ENCODE data around the gene TCF21.
A peak's percentile ranks its signal among the peaks of the same experiment; 100 is the strongest.

TCF21 gene

DNA sequence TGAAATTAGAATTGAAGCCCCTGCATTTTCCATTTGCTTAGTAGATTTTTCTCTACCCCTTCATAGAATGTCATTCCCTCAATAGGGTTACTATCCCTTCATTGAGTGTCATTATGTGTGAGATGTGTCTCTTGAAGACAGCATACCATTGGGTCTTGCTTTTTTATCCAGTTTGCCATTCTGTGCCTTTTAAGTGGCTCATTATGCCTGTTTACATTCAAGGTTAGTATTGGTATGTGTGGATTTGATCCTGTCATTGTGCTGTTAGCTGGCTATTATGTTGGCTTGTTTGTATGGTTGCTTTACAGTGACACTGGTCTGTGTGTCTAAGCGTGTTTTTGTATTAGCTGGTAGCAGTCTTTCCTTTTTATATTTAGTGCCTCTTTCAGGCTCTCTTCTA is 25.7 kb upstream of the TCF21 start:
- no peaks in the 10 kb centered on the region for H3K4me1 Mint-ChIP-seq
- H3K9me3 Mint-ChIP-seq = peaks cover 56% of the 10 kb centered on the region
- TF ChIP-seq, protein P1, sequence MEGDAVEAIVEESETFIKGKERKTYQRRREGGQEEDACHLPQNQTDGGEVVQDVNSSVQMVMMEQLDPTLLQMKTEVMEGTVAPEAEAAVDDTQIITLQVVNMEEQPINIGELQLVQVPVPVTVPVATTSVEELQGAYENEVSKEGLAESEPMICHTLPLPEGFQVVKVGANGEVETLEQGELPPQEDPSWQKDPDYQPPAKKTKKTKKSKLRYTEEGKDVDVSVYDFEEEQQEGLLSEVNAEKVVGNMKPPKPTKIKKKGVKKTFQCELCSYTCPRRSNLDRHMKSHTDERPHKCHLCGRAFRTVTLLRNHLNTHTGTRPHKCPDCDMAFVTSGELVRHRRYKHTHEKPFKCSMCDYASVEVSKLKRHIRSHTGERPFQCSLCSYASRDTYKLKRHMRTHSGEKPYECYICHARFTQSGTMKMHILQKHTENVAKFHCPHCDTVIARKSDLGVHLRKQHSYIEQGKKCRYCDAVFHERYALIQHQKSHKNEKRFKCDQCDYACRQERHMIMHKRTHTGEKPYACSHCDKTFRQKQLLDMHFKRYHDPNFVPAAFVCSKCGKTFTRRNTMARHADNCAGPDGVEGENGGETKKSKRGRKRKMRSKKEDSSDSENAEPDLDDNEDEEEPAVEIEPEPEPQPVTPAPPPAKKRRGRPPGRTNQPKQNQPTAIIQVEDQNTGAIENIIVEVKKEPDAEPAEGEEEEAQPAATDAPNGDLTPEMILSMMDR (IDR thresholded peaks at IDR 0.05; ENCODE audit: unreplicated experiment in 3 of 3) = no peak
- peaks cover 12% of the 10 kb centered on the region for H3K27me3 Mint-ChIP-seq (ENCODE audit: low read depth)
- H3K4me3 Mint-ChIP-seq = no peak overlapping the region
- H3K36me3 Mint-ChIP-seq (ENCODE audit: low read depth) = peaks cover 17% of the 10 kb centered on the region
- H3K27ac Mint-ChIP-seq = no peak overlapping the region

- Mint-ChIP-seq H3K36me3 (ENCODE audit: low read depth) (peaks cover 20% of the 10 kb centered on the region), H3K9me3 (peaks cover 48% of the 10 kb centered on the region)
Measured at GRCh38 chr6:133865680-133866079, 23.2 kb upstream of the TCF21 start.

DNA sequence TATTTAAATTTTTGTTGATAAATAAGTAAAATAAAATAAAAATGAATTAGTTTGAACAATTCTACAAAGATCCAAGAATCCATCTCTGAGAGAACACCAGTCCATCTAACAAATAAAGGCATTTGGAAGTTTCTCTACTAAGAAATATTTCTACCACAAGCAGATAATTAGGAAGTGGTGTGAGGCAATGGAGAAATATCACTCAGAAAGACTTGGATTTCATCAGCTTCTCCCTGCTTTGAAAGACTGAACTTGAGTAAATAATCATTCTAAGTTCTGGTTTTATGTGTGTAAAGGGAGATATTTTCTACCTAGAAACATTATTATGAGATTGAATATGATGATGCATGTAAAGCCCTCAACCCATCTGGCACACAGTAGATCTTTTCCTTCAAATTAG is 17.8 kb upstream of the TCF21 start:
- H3K36me3 Mint-ChIP-seq (ENCODE audit: low read depth) = peaks cover 4% of the 10 kb centered on the region
- TF ChIP-seq, protein P1 (IDR thresholded peaks at IDR 0.05; ENCODE audit: unreplicated experiment in 3 of 3) = no peak
- peaks cover 9% of the 10 kb centered on the region for H3K27me3 Mint-ChIP-seq (ENCODE audit: low read depth)
- H3K4me1 Mint-ChIP-seq = no peaks in the 10 kb centered on the region
- H3K27ac Mint-ChIP-seq = no peak overlapping the region
- H3K9me3 Mint-ChIP-seq = peaks cover 6% of the 10 kb centered on the region
- no peak overlapping the region for H3K4me3 Mint-ChIP-seq

More at GRCh38 chr6:133865680-133866079, 23.2 kb upstream of the TCF21 start:
- no peaks in the 10 kb centered on the region for H3K4me1 Mint-ChIP-seq
- H3K27me3 Mint-ChIP-seq (ENCODE audit: low read depth) = peaks cover 5% of the 10 kb centered on the region
- H3K27ac Mint-ChIP-seq = no peak overlapping the region
- H3K4me3 Mint-ChIP-seq = no peak overlapping the region
- TF ChIP-seq, protein P1 (IDR thresholded peaks at IDR 0.05; ENCODE audit: unreplicated experiment in 3 of 3) = no peak

- TF ChIP-seq, protein P1 (IDR thresholded peaks at IDR 0.05; ENCODE audit: unreplicated experiment in 3 of 3) = no peak
- Mint-ChIP-seq H3K9me3 (peaks cover 4% of the 10 kb centered on the region), H3K36me3 (ENCODE audit: low read depth) (peaks cover 3% of the 10 kb centered on the region), H3K4me1 (no peaks in the 10 kb centered on the region), H3K27ac (no peak overlapping the region), H3K27me3 (ENCODE audit: low read depth) (peaks cover 9% of the 10 kb centered on the region), H3K4me3 (no peak overlapping the region)
Measured at GRCh38 chr6:133873538-133873937, 15.4 kb upstream of the TCF21 start.

DNA sequence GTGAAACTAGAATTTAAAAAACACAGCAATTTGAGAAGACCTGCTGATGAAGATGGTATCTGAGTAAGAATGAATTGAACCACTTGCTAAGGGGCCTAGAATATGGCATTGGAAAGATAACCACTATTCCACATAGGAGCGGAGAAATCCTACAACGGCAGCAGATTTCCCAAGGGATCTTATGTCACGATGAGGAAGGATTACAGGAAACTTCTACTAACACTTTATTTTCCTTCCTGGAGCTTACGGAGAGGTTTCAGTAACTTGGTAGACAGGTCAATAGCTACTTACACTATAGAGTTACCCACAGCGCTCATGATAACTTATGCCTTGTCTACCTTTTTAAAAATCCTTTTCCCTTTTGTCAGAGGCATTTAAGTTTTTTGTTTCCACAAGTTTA is 11.8 kb upstream of the TCF21 start:
- H3K36me3 Mint-ChIP-seq (ENCODE audit: low read depth) = no peaks in the 10 kb centered on the region
- no peak overlapping the region for H3K27ac Mint-ChIP-seq
- TF ChIP-seq, protein P1 (IDR thresholded peaks at IDR 0.05; ENCODE audit: unreplicated experiment in 3 of 3) = no peak
- H3K27me3 Mint-ChIP-seq (ENCODE audit: low read depth) = no peaks in the 10 kb centered on the region
- H3K4me3 Mint-ChIP-seq = no peak overlapping the region
- no peaks in the 10 kb centered on the region for H3K4me1 Mint-ChIP-seq
- no peaks in the 10 kb centered on the region for H3K9me3 Mint-ChIP-seq

GRCh38 chr6:133880006-133880405 is 8.9 kb upstream of the TCF21 start:
- TF ChIP-seq, protein P1 (IDR thresholded peaks at IDR 0.05; ENCODE audit: unreplicated experiment in 3 of 3) = no peak
- no peaks in the 10 kb centered on the region for H3K4me1 Mint-ChIP-seq
- peak overlapping the region in 1 of 3 experiments; percentile 53 for H3K27ac Mint-ChIP-seq
- no peaks in the 10 kb centered on the region for H3K36me3 Mint-ChIP-seq (ENCODE audit: low read depth)
- peaks cover 14% of the 10 kb centered on the region for H3K27me3 Mint-ChIP-seq (ENCODE audit: low read depth)
- H3K4me3 Mint-ChIP-seq = no peak overlapping the region
- no peaks in the 10 kb centered on the region for H3K9me3 Mint-ChIP-seq

All from nephron (organoid).